Measurements from ENCODE around the gene MUC3A. TPM values are rescaled to one million over a fixed set of nuclear protein-coding genes. Genes with fewer than 3 reads are reported as not detected.

Gene MUC3A
- total RNA-seq, 1 donor = not detected

GRCh38 chr7:100966542-100967291 is 17.4 kb downstream of the MUC3A start:
- TF ChIP-seq CTCF (IDR thresholded peaks at IDR 0.05; ENCODE audit: insufficient read depth, low read depth, low read length) = no peak
- no peak overlapping the region for H3K4me3 ChIP-seq (ENCODE audit: low read depth, low read length)
- no peak for DNase-seq (ENCODE audit: low read depth)

- H3K4me3 ChIP-seq (ENCODE audit: low read depth, low read length) = no peak overlapping the region
- no peak for DNase-seq (ENCODE audit: low read depth)
- TF ChIP-seq CTCF (IDR thresholded peaks at IDR 0.05; ENCODE audit: insufficient read depth, low read depth, low read length) = no peak
These were observed 18.0 kb downstream of the MUC3A start for GRCh38 chr7:100967292-100967863.

GRCh38 chr7:100968031-100968430 is 18.7 kb downstream of the MUC3A start:
- DNase-seq (ENCODE audit: low read depth) = no peak

GRCh38 chr7:100968650-100969049 is 19.3 kb downstream of the MUC3A start:
- DNase-seq (ENCODE audit: low read depth) = no peak
- TF ChIP-seq CTCF (IDR thresholded peaks at IDR 0.05; ENCODE audit: insufficient read depth, low read depth, low read length) = no peak
- H3K4me3 ChIP-seq (ENCODE audit: low read depth, low read length) = no peak overlapping the region

More at GRCh38 chr7:100968031-100968430, 18.7 kb downstream of the MUC3A start:
- no peak for TF ChIP-seq CTCF (IDR thresholded peaks at IDR 0.05; ENCODE audit: insufficient read depth, low read depth, low read length)
- H3K4me3 ChIP-seq (ENCODE audit: low read depth, low read length) = no peak overlapping the region

- TF ChIP-seq CTCF (IDR thresholded peaks at IDR 0.05; ENCODE audit: insufficient read depth, low read depth, low read length) = no peak
- H3K4me3 ChIP-seq (ENCODE audit: low read depth, low read length) = no peak within 1 kb of the TSS
- DNase-seq (ENCODE audit: low read depth) = no peak
These were observed 19.8 kb downstream of the MUC3A start, which contains the start of gene MUC12 for GRCh38 chr7:100969066-100969615. Gene MUC12, plus strand, starts transcription at chr7:100969565. Its CDS starts 58 bp downstream, at chr7:100969623.

GRCh38 chr7:100971111-100972001 is 22.0 kb downstream of the MUC3A start:
- no peak overlapping the region for H3K4me3 ChIP-seq (ENCODE audit: low read depth, low read length)
- TF ChIP-seq CTCF (IDR thresholded peaks at IDR 0.05; ENCODE audit: insufficient read depth, low read depth, low read length) = no peak
- DNase-seq (ENCODE audit: low read depth) = no peak
